Panc1 (cell line): ENCODE measurements around the gene SLC43A2. TPM values are rescaled to one million over a fixed set of nuclear protein-coding genes. Genes with fewer than 3 reads are reported as not detected.

ENCODE experiments used
- ATAC-seq: fragments of 200-7000 bp; cut with Tn5 transposase; 2 replicates; pipeline ENCODE4 v1.9.1; 2020; ENCODE audit warnings: mild to moderate bottlenecking, moderate library complexity
- BruUV-seq: library from RNA; stranded (reverse); fragments of 400-500 nt; replicated peaks from 2 replicates; lab custom pipeline; 2021; lab: Mats Ljungman, UMichigan
- CTCF ChIA-PET: fragments of 300-600 bp; sonication (Branson Sonifier 250); formaldehyde crosslinking; loops from one replicate; lab custom pipeline; 2022; ENCODE audit warnings: antibody characterized with exemption; lab: Charles Lee
- POLR2A ChIA-PET: fragments of 300-600 bp; sonication (Branson Sonifier 250); formaldehyde crosslinking; loops from one replicate; lab custom pipeline; 2022; ENCODE audit warnings: antibody characterized with exemption; lab: Charles Lee
- DNase-seq: peaks from one replicate; pipeline ENCODE4 v3.0.0-alpha.2; 2010; ENCODE audit warnings: low read depth, low spot score
- H3K27ac ChIP-seq: 2 replicates; pipeline ENCODE4 v1.5.1; 2011; ENCODE audit warnings: mild to moderate bottlenecking, low read length, inconsistent platforms
- H3K27me3 ChIP-seq: fragments of 200-500 bp; sonication (Bioruptor generic); 2 replicates; pipeline ENCODE4 v1.6.0; 2014; ENCODE audit warnings: low read length, inconsistent platforms; ENCODE audit not compliant: control insufficient read depth, insufficient read depth
- H3K36me3 ChIP-seq: fragments of 200-500 bp; sonication (Bioruptor generic); 2 replicates; pipeline ENCODE4 v1.5.1; 2014; ENCODE audit warnings: inconsistent platforms, mild to moderate bottlenecking, low read length, moderate library complexity; ENCODE audit not compliant: control insufficient read depth, insufficient read depth
- H3K4me1 ChIP-seq: 2 replicates; pipeline ENCODE4 v1.5.1; 2011; ENCODE audit warnings: inconsistent platforms, mild to moderate bottlenecking, low read length, moderate library complexity; ENCODE audit not compliant: control insufficient read depth, insufficient read depth
- H3K4me3 ChIP-seq, 2 experiments: 2 replicates each; pipeline ENCODE4 v1.5.1; 2011 to 2012; ENCODE audit warnings: low read depth in 2 of 2, low read length in 2 of 2, mild to moderate bottlenecking in 2 of 2, inconsistent platforms in 1 of 2, moderate library complexity in 1 of 2
- H3K9me3 ChIP-seq: fragments of 200-500 bp; sonication (Bioruptor generic); 2 replicates; pipeline ENCODE4 v1.5.1; 2014; ENCODE audit warnings: low read depth, mild to moderate bottlenecking, inconsistent platforms, low read length, moderate library complexity; ENCODE audit not compliant: control insufficient read depth, insufficient read depth
- CTCF ChIP-seq: fragments of 450-650 bp; IDR thresholded peaks from 2 replicates; pipeline ENCODE4 v1.5.1; 2017; ENCODE audit warnings: mild to moderate bottlenecking
- POLR2AphosphoS5 ChIP-seq: IDR thresholded peaks from 2 replicates; pipeline ENCODE4 v1.6.1; 2012; ENCODE audit warnings: mild to moderate bottlenecking, low read depth, low read length, moderate library complexity
- SIN3A ChIP-seq: IDR thresholded peaks from 2 replicates; pipeline ENCODE4 v1.6.1; 2012; ENCODE audit warnings: low read depth, mild to moderate bottlenecking, low read length, moderate library complexity, borderline replicate concordance; ENCODE audit not compliant: insufficient read depth
- TCF7L2 ChIP-seq: IDR thresholded peaks from 2 replicates; pipeline ENCODE4 v1.6.1; 2011; ENCODE audit warnings: mild to moderate bottlenecking, low read depth, low read length, inconsistent platforms
- in situ Hi-C: cut with HindIII; loops from 2 replicates; pipeline ENCODE4 v1.10.0; 2016; ENCODE audit warnings: low sequenced_read_pairs, low pct_unique_long_range_greater_than_20kb
- intact Hi-C: fragments of 100-400 bp; cut with micrococcal nuclease; formaldehyde crosslinking; loops from one replicate; pipeline ENCODE4 v1.10.0; 2022; ENCODE audit not compliant: unreplicated experiment
- total RNA-seq: library from RNA; stranded (reverse); gene quantifications from one replicate; pipeline ENCODE4 v1.2.1, GENCODE V29; 2021; ENCODE audit not compliant: unreplicated experiment
- TF ChIP-seq, protein P1 (sequence below), 2 experiments: IDR thresholded peaks; 2 replicates each; pipeline ENCODE4 v1.6.1; 2011 to 2012; ENCODE audit warnings: low read depth in 2 of 2, control low read depth in 1 of 2, low read length in 1 of 2, mild to moderate bottlenecking in 1 of 2, moderate library complexity in 1 of 2; ENCODE audit not compliant: insufficient read depth in 1 of 2

The SLC43A2 gene
- total RNA-seq, 1 experiment from 2014 or later: 23.3 TPM

- Histone ChIP-seq H3K36me3 (no peaks in the 10 kb centered on the region), H3K27me3 (no peaks in the 10 kb centered on the region), H3K9me3 (no peaks in the 10 kb centered on the region), H3K27ac (no peak overlapping the region), H3K4me1 (no peaks in the 10 kb centered on the region), H3K4me3 (no peak overlapping the region)
- ATAC-seq: no peak
- intact Hi-C loops: no loop called here
- CTCF ChIA-PET: interaction anchor here (0.6 kb wide), 1 partner anchor 13 kb away, joined by 3 read pairs; no protein-coding TSS in a partner anchor
- BruUV-seq: no TSS peak
- TF ChIP-seq SIN3A (no peak), TCF7L2 (no peak), POLR2AphosphoS5 (no peak), CTCF (no peak)
- TF ChIP-seq, protein P1, sequence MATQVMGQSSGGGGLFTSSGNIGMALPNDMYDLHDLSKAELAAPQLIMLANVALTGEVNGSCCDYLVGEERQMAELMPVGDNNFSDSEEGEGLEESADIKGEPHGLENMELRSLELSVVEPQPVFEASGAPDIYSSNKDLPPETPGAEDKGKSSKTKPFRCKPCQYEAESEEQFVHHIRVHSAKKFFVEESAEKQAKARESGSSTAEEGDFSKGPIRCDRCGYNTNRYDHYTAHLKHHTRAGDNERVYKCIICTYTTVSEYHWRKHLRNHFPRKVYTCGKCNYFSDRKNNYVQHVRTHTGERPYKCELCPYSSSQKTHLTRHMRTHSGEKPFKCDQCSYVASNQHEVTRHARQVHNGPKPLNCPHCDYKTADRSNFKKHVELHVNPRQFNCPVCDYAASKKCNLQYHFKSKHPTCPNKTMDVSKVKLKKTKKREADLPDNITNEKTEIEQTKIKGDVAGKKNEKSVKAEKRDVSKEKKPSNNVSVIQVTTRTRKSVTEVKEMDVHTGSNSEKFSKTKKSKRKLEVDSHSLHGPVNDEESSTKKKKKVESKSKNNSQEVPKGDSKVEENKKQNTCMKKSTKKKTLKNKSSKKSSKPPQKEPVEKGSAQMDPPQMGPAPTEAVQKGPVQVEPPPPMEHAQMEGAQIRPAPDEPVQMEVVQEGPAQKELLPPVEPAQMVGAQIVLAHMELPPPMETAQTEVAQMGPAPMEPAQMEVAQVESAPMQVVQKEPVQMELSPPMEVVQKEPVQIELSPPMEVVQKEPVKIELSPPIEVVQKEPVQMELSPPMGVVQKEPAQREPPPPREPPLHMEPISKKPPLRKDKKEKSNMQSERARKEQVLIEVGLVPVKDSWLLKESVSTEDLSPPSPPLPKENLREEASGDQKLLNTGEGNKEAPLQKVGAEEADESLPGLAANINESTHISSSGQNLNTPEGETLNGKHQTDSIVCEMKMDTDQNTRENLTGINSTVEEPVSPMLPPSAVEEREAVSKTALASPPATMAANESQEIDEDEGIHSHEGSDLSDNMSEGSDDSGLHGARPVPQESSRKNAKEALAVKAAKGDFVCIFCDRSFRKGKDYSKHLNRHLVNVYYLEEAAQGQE (IDR thresholded peaks at IDR 0.05; ENCODE audit: insufficient read depth in 1 of 2, low read depth in 2 of 2, low read length in 1 of 2): no peak
- POLR2A ChIA-PET: interaction anchor here (0.5 kb wide), 2 partner anchors 80 to 84 kb away, joined by 3 to 4 read pairs; no protein-coding TSS in a partner anchor
- DNase-seq: no peak
- in situ Hi-C loops: no loop called here
These were observed 62.0 kb downstream of the SLC43A2 start for GRCh38 chr17:1566505-1567199.

DNA sequence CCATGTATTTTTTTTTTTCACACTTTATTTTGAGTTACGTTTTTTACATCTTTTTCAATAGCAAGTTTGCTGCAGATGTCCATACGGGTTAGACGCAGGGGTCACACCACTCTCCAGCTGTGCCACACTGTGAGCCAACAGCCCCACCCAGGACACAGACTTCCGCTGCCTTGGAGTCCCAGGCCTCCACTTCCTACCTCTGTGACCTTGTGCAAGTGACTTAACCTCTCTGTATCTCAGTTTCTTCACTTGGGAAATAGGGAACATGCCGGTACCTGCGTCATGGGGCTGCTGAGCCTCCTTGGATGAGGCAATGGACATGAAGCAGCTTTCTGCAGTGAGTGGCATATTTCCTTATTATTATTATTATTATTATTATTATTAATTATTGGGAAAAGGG lies 62.8 kb downstream of the SLC43A2 start:
- DNase-seq (no peak), ATAC-seq (no peak)
- Histone ChIP-seq H3K27me3 (no peaks in the 10 kb centered on the region), H3K36me3 (no peaks in the 10 kb centered on the region), H3K9me3 (no peaks in the 10 kb centered on the region), H3K4me3 (no peak overlapping the region), H3K27ac (no peak overlapping the region), H3K4me1 (no peaks in the 10 kb centered on the region; the same call in 1 of the 2 replicates)
- POLR2A ChIA-PET: no interaction called here
- intact Hi-C loops (no loop called here), in situ Hi-C loops (no loop called here)
- BruUV-seq: no TSS peak
- TF ChIP-seq, protein P1 (IDR thresholded peaks at IDR 0.05; ENCODE audit: insufficient read depth in 1 of 2, low read depth in 2 of 2, low read length in 1 of 2): no peak
- TF ChIP-seq TCF7L2 (no peak), CTCF (no peak), POLR2AphosphoS5 (no peak), SIN3A (no peak)
- CTCF ChIA-PET: no interaction called here
